GM19455 (cell line): ENCODE measurements around the gene ARF1.

Experiments
- ATAC-seq: cut with Tn5 transposase; IDR thresholded peaks from one replicate; pipeline ENCODE4 v1.9.1; 2021; ENCODE audit not compliant: unreplicated experiment

Gene ARF1

GRCh38 chr1:228084797-228085196 lies 2.3 kb downstream of the ARF1 start:
- ATAC-seq: no peak

- no peak for ATAC-seq
These were observed 2.9 kb downstream of the ARF1 start for GRCh38 chr1:228085287-228085951.

GRCh38 chr1:228087771-228088251 lies 5.3 kb downstream of the ARF1 start:
- no peak for ATAC-seq

- no peak for ATAC-seq
These were observed 6.3 kb downstream of the ARF1 start for GRCh38 chr1:228088586-228089498.

GRCh38 chr1:228089519-228090380 lies 7.2 kb downstream of the ARF1 start:
- no peak for ATAC-seq

- no peak for ATAC-seq
These were observed 8.1 kb downstream of the ARF1 start for GRCh38 chr1:228090613-228091081.

- ATAC-seq: no peak
These were observed 8.6 kb downstream of the ARF1 start for GRCh38 chr1:228091084-228091483.

GRCh38 chr1:228092342-228093049 lies 10.0 kb downstream of the ARF1 start:
- ATAC-seq: no peak

- ATAC-seq: no peak
These were observed 10.8 kb downstream of the ARF1 start for GRCh38 chr1:228093050-228093906.

- ATAC-seq: no peak
These were observed 12.0 kb downstream of the ARF1 start for GRCh38 chr1:228094432-228095016.

- no peak for ATAC-seq
These were observed 12.7 kb downstream of the ARF1 start for GRCh38 chr1:228095161-228095560.

- ATAC-seq: no peak
These were observed 13.4 kb downstream of the ARF1 start for GRCh38 chr1:228095938-228096337.

- no peak for ATAC-seq
These were observed 14.2 kb downstream of the ARF1 start for GRCh38 chr1:228096416-228097332.

GRCh38 chr1:228097333-228098081 lies 15.0 kb downstream of the ARF1 start:
- no peak for ATAC-seq

- no peak for ATAC-seq
These were observed 15.9 kb downstream of the ARF1 start for GRCh38 chr1:228098323-228098931.

- ATAC-seq: no peak
These were observed 16.8 kb downstream of the ARF1 start for GRCh38 chr1:228099331-228099732.
